ENCODE measurements around the gene CFAP157.

Gene CFAP157

DNA sequence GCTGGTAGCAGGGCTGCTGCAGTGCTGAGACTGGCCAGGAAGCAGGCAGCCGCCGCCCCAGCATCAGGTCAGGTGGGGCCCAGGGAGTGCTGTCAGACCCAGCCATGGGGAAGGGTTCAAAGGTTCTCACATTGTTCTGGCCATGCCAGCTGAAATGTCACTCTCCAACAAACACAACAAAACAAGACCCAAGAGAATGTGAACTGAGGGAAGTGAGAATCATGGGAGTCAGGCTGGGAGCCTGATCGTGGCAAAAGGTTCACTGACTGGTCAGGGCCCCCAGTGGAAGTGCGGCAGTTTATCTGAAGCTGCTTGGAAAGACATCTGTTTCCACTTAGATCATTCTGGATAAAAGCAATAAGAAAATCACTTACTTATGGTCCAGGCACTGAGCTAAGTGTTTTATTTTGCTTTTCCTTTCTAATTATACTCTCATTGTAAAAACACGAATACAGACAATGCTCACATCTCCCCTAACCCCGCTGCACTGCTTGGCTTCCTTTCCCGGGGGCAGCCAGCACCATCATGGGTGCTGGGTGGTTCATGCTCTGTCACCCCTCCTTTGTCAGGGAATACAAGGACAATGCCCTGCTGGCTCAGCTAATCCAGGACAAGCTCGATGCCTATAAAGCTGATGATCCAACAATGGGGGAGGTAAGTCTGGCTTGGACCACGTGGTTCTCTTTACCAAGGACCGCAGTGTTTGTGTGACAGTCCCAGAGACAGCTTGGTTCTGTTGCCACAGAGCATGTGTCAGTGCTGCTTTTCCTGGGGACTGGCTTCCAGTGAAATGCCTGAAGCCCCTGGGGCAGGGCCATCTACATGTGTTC is 41.9 kb upstream of the CFAP157 start:
- peaks cover 3% of the 10 kb centered on the region for H3K36me3 ChIP-seq (replicated peaks)
- no peak for DNase-seq
- in situ Hi-C loops (cut with HindIII; ENCODE audit: low pct_ligation_motif_present, low sequenced_read_pairs), result no loop called here
- no peaks in the 10 kb centered on the region for H3K27me3 ChIP-seq (replicated peaks)
- H3K27ac ChIP-seq, result no peak overlapping the region
- TF ChIP-seq, protein P1, sequence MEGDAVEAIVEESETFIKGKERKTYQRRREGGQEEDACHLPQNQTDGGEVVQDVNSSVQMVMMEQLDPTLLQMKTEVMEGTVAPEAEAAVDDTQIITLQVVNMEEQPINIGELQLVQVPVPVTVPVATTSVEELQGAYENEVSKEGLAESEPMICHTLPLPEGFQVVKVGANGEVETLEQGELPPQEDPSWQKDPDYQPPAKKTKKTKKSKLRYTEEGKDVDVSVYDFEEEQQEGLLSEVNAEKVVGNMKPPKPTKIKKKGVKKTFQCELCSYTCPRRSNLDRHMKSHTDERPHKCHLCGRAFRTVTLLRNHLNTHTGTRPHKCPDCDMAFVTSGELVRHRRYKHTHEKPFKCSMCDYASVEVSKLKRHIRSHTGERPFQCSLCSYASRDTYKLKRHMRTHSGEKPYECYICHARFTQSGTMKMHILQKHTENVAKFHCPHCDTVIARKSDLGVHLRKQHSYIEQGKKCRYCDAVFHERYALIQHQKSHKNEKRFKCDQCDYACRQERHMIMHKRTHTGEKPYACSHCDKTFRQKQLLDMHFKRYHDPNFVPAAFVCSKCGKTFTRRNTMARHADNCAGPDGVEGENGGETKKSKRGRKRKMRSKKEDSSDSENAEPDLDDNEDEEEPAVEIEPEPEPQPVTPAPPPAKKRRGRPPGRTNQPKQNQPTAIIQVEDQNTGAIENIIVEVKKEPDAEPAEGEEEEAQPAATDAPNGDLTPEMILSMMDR (IDR thresholded peaks at IDR 0.05; ENCODE audit: low read depth, low read length, missing control alignments), result no peak
- H3K4me3 ChIP-seq (ENCODE audit: low read depth, low read length), result no peak overlapping the region

DNA sequence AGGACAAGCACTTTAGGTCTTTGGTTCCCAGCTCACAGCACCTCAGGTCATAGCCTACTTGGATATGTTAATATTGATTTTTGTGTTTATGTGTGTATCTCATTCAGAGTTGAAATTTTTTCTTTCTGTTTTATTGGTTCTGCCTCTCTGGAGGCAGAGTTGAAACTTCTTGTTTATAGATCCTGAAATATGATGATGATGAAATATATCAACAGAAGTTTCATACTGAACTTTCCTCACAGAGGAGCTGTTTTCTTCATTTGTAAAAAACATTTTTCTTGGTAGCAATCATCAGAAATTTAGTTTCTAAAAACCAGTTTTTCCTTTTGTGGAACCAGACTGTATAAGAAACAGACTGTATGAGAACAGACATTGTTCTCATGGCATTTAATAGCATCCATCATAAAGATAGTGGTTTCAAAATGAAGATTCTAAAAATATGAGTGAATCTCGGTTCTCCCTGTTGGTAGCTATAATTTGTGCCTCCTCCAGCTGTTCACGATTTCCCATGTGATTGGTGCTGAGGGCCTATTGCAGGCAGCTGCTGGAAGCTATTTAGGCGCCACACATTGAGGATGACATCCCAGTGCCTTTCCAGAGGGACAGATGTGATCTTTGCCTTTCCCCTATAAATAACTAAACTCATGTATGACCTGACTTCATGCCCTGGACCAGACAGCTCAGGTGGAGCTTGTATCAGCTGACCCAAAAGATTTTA is 39.5 kb upstream of the CFAP157 start:
- DNase-seq, result no peak
- peaks cover 3% of the 10 kb centered on the region for H3K36me3 ChIP-seq (replicated peaks)
- H3K4me3 ChIP-seq (ENCODE audit: low read depth, low read length), result no peak overlapping the region
- in situ Hi-C loops (cut with HindIII; ENCODE audit: low pct_ligation_motif_present, low sequenced_read_pairs), result no loop called here
- TF ChIP-seq, protein P1 (IDR thresholded peaks at IDR 0.05; ENCODE audit: low read depth, low read length, missing control alignments), result no peak
- no peak overlapping the region for H3K27ac ChIP-seq
- no peaks in the 10 kb centered on the region for H3K27me3 ChIP-seq (replicated peaks)

DNA sequence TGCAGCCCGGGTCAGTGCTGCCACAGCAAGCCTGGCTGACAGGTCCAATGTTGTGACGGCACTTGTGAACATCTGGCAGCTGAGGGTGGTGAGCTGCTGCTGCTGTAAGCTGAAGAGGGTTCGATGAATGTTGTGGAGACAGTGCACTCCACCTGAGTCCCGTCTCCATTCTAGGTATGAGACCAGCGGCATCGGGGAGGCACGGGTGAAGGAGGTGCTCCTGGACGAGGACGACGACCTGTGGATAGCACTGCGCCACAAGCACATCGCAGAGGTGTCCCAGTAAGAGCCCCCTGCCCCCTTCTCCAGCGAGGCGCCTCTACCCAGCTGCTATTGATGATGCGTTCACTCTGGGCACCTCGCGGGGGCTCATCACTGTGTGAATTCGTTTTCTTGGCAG is 38.9 kb upstream of the CFAP157 start:
- peaks cover 7% of the 10 kb centered on the region for H3K36me3 ChIP-seq (replicated peaks)
- H3K4me3 ChIP-seq (ENCODE audit: low read depth, low read length), result no peak overlapping the region
- TF ChIP-seq, protein P1 (IDR thresholded peaks at IDR 0.05; ENCODE audit: low read depth, low read length, missing control alignments), result no peak

DNA sequence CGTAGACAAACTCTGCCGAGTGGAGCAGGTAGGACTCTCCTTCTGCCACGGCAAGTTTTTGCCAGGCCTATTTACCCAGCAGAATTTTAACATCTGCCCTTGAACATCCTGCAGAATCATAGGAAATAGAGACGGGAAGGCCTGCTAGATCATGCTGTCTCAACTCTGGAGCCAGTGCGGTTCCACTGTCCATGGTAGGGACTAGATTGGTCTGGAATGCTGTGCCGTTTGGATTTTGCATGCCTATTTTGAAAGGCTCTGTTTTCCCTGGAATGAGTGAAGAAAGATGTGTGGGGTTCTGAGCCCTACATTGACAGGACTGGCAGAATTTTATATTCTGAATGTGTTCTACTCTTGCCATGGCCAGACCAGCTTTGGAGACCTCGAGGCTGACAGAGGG is 33.6 kb upstream of the CFAP157 start:
- Histone ChIP-seq H3K36me3 (replicated peaks) (peaks cover 7% of the 10 kb centered on the region), H3K4me3 (ENCODE audit: low read depth, low read length) (no peak overlapping the region), H3K27ac (no peak overlapping the region), H3K27me3 (replicated peaks) (no peaks in the 10 kb centered on the region)
- DNase-seq, result no peak
- in situ Hi-C loops (cut with HindIII; ENCODE audit: low pct_ligation_motif_present, low sequenced_read_pairs), result no loop called here
- TF ChIP-seq, protein P1 (IDR thresholded peaks at IDR 0.05; ENCODE audit: low read depth, low read length, missing control alignments), result no peak

More for the DNA sequence above, 38.9 kb upstream of the CFAP157 start:
- H3K27me3 ChIP-seq (replicated peaks), result no peaks in the 10 kb centered on the region
- in situ Hi-C loops (cut with HindIII; ENCODE audit: low pct_ligation_motif_present, low sequenced_read_pairs), result no loop called here
- DNase-seq, result no peak
- H3K27ac ChIP-seq, result no peak overlapping the region

DNA sequence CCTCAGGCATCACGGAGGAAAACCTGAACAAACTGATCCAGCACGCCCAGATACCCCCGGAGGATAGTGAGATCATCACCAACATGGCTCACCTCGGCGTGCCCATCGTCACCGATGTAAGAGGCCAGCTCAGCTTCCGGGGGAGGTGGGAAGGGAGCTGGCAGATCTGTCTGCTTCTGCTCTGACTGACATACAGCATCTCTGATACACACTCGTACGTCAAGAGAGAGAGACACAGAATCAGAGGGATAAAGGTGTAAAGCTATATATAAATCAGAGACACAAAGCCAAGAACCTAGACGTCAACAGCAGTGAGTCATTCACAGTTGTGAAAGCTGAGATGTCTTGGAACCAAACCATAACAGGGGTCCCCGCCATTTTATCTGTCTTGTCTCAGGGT is 30.1 kb upstream of the CFAP157 start:
- Histone ChIP-seq H3K36me3 (replicated peaks) (peaks cover 15% of the 10 kb centered on the region), H3K27me3 (replicated peaks) (no peaks in the 10 kb centered on the region), H3K27ac (no peak overlapping the region), H3K4me3 (ENCODE audit: low read depth, low read length) (no peak overlapping the region)
- in situ Hi-C loops (cut with HindIII; ENCODE audit: low pct_ligation_motif_present, low sequenced_read_pairs), result no loop called here
- TF ChIP-seq, protein P1 (IDR thresholded peaks at IDR 0.05; ENCODE audit: low read depth, low read length, missing control alignments), result no peak
- DNase-seq, result peak; percentile 17

Data from brain microvascular endothelial cell (primary cell).